A673 (cell line): ENCODE results near the gene KCNJ11.

Source experiments
- CTCF ChIP-seq: fragments of 300-800, 200-600 bp; sonication (generic); conservative IDR thresholded peaks from 2 replicates; pipeline ENCODE4 v1.5.1; 2017; ENCODE audit warnings: low read depth, mild to moderate bottlenecking, antibody characterized with exemption, low read length, moderate library complexity, mixed read lengths
- EZH2 ChIP-seq: fragments of 200-600 bp; sonication (generic); IDR thresholded peaks from 2 replicates; pipeline ENCODE4 v1.6.1; 2017; ENCODE audit warnings: borderline replicate concordance, low read depth, mild to moderate bottlenecking, mixed read lengths, antibody characterized with exemption, low read length; ENCODE audit not compliant: poor library complexity, severe bottlenecking

GRCh38 chr11:17411418-17411817, 23.0 kb upstream of the KCNJ11 start:
- TF ChIP-seq CTCF = no peak
- TF ChIP-seq EZH2 = no peak
